NCI-H2029 (cell line): ENCODE measurements around the gene SLC15A2.

Experiments used
- DNase-seq: peaks from one replicate; lab custom pipeline; 2025; lab: John Stamatoyannopoulos, UW

The SLC15A2 gene

GRCh38 chr3:121981473-121981872 is 87.3 kb downstream of the SLC15A2 start:
- DNase-seq = no peak

- no peak for DNase-seq
These were observed 91.6 kb downstream of the SLC15A2 start for GRCh38 chr3:121985846-121986245.

GRCh38 chr3:121988146-121988545 is 93.9 kb downstream of the SLC15A2 start:
- DNase-seq = no peak

GRCh38 chr3:121989943-121990342 is 95.7 kb downstream of the SLC15A2 start:
- DNase-seq = no peak

GRCh38 chr3:121992601-121993560 is 98.7 kb downstream of the SLC15A2 start:
- DNase-seq = no peak
